Calu3 (cell line): Measurements from ENCODE around the gene CDH13. TPM values are rescaled to one million over a fixed set of nuclear protein-coding genes. Genes with fewer than 3 reads are reported as not detected.

Experiments
- BruUV-seq: library from RNA; stranded (reverse); fragments of 400-500 nt; replicated peaks from 2 replicates; lab custom pipeline; 2021; lab: Mats Ljungman, UMichigan
- CTCF ChIA-PET: fragments of 300-600 bp; sonication (Branson Sonifier 250); formaldehyde crosslinking; loops from one replicate; lab custom pipeline; 2022; ENCODE audit warnings: antibody characterized with exemption; lab: Charles Lee
- DNase-seq: peaks from one replicate; pipeline ENCODE4 v3.0.0; 2022
- H3K27ac Mint-ChIP-seq: one replicate; pipeline ENCODE4 v1.8.0; 2022; ENCODE audit warnings: mixed read lengths; ENCODE audit not compliant: unreplicated experiment
- H3K27me3 Mint-ChIP-seq: one replicate; pipeline ENCODE4 v1.8.0; 2022; ENCODE audit warnings: mixed read lengths; ENCODE audit not compliant: unreplicated experiment
- H3K36me3 Mint-ChIP-seq: one replicate; pipeline ENCODE4 v1.8.0; 2022; ENCODE audit warnings: mild to moderate bottlenecking, moderate library complexity, mixed read lengths; ENCODE audit not compliant: insufficient read depth, unreplicated experiment
- H3K4me1 Mint-ChIP-seq: one replicate; pipeline ENCODE4 v1.8.0; 2022; ENCODE audit warnings: mild to moderate bottlenecking, low read depth, mixed read lengths; ENCODE audit not compliant: unreplicated experiment
- H3K4me3 Mint-ChIP-seq: one replicate; pipeline ENCODE4 v1.8.0; 2022; ENCODE audit warnings: mild to moderate bottlenecking, low read depth, moderate library complexity, mixed read lengths; ENCODE audit not compliant: unreplicated experiment
- H3K9me3 Mint-ChIP-seq: one replicate; pipeline ENCODE4 v1.8.0; 2022; ENCODE audit warnings: low read depth, mixed read lengths; ENCODE audit not compliant: unreplicated experiment
- intact Hi-C: fragments of 100-400 bp; cut with micrococcal nuclease; formaldehyde crosslinking; loops from one replicate; pipeline ENCODE4 v1.10.0; 2022; ENCODE audit not compliant: unreplicated experiment
- total RNA-seq: library from RNA; stranded (reverse); gene quantifications from 2 replicates; pipeline ENCODE4 v1.2.3, GENCODE V29; 2022
- TF ChIP-seq, protein P1 (sequence below): fragments of 200-600 bp; IDR thresholded peaks from one replicate; pipeline ENCODE4 v1.8.0; 2022; ENCODE audit warnings: antibody characterized with exemption; ENCODE audit not compliant: unreplicated experiment

Gene CDH13
- total RNA-seq, 1 experiment from 2014 or later: not detected

DNA sequence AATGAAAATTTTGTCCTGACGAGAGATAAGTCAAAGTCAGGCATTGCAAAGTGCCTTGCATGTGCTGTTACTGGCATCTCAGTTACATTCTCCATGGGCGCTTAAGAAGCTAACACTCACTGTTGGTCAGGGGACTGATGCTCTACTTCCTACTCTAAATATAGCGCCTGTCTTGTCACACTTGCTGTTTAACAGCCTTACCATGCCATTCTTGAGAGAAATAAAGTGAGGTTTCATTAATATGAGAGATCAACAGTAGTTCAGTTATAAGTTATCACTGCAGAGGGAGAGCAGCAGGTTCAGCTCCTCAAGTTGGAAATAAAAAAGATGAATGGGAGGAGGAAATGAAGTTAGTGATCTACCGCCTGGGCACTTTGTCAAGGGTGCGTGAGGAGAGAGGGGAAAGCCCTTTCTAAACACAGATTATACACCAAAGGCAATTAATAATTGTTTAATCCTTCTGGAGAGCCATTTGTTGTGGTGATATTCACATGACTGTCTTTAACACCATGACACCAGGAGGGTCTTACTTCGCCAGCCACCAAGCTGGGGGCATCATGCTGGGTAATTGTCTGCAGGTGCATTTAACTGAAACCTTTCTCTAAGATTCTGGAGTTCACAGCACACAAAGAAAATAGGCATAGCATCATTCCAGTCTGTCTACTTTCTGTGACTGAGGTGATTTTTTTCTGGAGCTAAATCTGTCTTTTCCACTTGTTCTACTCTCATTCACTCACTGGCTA is 612.4 kb downstream of the CDH13 start:
- TF ChIP-seq, protein P1, sequence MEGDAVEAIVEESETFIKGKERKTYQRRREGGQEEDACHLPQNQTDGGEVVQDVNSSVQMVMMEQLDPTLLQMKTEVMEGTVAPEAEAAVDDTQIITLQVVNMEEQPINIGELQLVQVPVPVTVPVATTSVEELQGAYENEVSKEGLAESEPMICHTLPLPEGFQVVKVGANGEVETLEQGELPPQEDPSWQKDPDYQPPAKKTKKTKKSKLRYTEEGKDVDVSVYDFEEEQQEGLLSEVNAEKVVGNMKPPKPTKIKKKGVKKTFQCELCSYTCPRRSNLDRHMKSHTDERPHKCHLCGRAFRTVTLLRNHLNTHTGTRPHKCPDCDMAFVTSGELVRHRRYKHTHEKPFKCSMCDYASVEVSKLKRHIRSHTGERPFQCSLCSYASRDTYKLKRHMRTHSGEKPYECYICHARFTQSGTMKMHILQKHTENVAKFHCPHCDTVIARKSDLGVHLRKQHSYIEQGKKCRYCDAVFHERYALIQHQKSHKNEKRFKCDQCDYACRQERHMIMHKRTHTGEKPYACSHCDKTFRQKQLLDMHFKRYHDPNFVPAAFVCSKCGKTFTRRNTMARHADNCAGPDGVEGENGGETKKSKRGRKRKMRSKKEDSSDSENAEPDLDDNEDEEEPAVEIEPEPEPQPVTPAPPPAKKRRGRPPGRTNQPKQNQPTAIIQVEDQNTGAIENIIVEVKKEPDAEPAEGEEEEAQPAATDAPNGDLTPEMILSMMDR: no peak
- no peak overlapping the region for H3K4me3 Mint-ChIP-seq
- CTCF ChIA-PET: no interaction called here
- no peaks in the 10 kb centered on the region for H3K36me3 Mint-ChIP-seq
- no peak overlapping the region for H3K27ac Mint-ChIP-seq
- no peak for DNase-seq
- no TSS peak for BruUV-seq
- H3K9me3 Mint-ChIP-seq: peaks cover 8% of the 10 kb centered on the region
- no peaks in the 10 kb centered on the region for H3K27me3 Mint-ChIP-seq
- H3K4me1 Mint-ChIP-seq: no peaks in the 10 kb centered on the region
- intact Hi-C loops: no loop called here

DNA sequence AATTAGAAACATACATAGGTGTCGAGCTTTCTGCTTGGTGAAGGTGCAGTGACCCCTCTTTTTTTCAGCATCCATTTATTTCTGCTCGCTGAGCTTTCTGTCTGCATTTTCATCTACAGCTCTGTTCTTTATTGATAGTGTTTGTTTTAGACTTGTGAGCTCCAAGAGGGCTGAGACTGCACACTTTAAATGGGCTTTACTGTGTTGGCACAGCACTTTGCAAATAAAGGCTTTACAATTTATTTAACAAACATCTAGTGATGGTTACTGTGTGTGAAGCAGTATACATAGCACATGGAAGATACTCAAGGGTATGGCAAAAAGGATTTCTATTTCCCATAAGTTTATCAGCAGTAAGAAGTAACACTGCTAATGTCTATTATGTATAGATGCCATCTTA is 617.3 kb downstream of the CDH13 start:
- no peak for DNase-seq
- CTCF ChIA-PET: no interaction called here
- Mint-ChIP-seq H3K36me3 (no peaks in the 10 kb centered on the region), H3K27ac (no peak overlapping the region), H3K9me3 (peaks cover 16% of the 10 kb centered on the region), H3K27me3 (no peaks in the 10 kb centered on the region), H3K4me1 (no peaks in the 10 kb centered on the region), H3K4me3 (no peak overlapping the region)
- TF ChIP-seq, protein P1: no peak
- intact Hi-C loops: no loop called here
- BruUV-seq: no TSS peak

- CTCF ChIA-PET: no interaction called here
- H3K4me3 Mint-ChIP-seq: no peak overlapping the region
- no peaks in the 10 kb centered on the region for H3K27me3 Mint-ChIP-seq
- intact Hi-C loops: no loop called here
- no peaks in the 10 kb centered on the region for H3K36me3 Mint-ChIP-seq
- TF ChIP-seq, protein P1: no peak
- no peak for DNase-seq
- no TSS peak for BruUV-seq
- peaks cover 17% of the 10 kb centered on the region for H3K9me3 Mint-ChIP-seq
- H3K4me1 Mint-ChIP-seq: no peaks in the 10 kb centered on the region
- no peak overlapping the region for H3K27ac Mint-ChIP-seq
These were observed 618.3 kb downstream of the CDH13 start for GRCh38 chr16:83245061-83245460.

DNA sequence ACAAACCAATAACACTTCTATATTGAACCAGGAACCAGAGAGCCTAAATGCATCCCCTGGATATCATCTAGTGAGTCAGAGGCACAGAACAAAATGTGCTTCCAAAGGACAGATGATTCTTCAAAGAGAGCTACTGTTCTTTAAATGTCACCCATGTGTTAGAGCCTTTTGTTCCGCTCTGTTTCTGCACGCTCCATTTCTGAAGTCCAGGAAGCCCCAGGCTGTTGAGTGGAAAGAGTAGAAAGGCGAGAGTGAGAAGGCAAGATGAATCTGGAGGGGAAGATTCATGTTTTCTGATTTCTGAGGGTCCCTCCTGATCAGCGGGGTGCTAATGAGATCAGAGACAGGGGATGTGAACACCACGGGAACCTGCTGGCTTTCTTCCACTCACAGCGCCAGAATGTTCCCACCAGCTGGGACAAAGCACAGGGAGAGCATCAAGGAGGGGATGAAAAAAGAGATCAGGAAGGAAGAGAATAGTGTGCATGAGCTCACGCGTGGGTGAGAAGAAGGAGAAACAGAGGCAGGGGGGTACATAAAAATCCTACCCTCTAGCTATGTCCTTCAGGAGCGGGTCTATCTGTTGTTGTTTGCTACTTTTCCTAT is 621.1 kb downstream of the CDH13 start:
- no peak overlapping the region for H3K27ac Mint-ChIP-seq
- TF ChIP-seq, protein P1: no peak
- no peak overlapping the region for H3K4me3 Mint-ChIP-seq
- H3K36me3 Mint-ChIP-seq: no peaks in the 10 kb centered on the region
- intact Hi-C loops: no loop called here
- H3K27me3 Mint-ChIP-seq: no peaks in the 10 kb centered on the region
- no peaks in the 10 kb centered on the region for H3K4me1 Mint-ChIP-seq
- peaks cover 23% of the 10 kb centered on the region for H3K9me3 Mint-ChIP-seq
- no peak for DNase-seq
- no TSS peak for BruUV-seq
- CTCF ChIA-PET: no interaction called here
